GM03348 (cell line): ENCODE data around the gene UBE2E3.

Experiments
- DNase-seq: peaks from one replicate; pipeline ENCODE4 v3.0.0; 2012; ENCODE audit warnings: low spot score

UBE2E3 gene

DNA sequence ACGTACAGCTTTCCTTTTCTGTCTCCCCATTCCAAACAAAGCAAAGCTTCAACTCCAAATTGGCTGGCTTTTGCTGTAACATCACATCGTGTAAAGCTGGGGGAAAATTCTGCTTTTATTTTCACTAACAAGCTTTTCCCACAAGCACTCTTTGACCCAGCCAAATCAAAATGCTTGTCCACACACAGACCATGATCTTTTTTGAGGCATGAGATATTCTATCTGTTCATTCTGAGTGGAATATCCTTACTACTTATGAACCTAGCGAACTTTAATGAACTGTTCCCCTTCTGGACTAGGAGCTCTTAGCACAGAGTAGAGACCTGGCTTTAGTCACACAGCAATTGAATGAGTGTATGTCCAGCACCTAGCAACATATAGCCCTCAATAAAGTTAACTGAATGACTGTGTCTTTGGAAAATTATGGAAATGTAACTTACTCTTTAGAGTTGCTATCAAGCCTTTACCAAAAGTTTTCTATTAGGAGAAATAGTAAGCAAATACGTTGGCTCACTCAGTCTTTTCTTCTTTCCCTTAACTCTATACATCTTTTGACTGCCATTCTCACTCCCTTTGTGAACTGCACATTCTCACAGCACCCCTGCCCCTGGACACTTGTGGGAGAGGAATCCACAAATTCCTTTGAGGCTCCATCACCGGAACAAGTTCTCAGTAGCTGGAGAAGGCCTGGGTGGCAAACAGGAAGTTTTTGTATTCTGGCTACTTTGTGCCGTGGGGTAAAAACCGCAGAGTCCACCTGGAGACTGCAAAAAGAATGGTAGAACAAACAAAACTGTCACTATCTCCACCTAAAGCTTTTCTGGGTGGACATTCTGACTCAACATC, 1.3 kb upstream of the UBE2E3 start:
- peak; percentile 72 for DNase-seq

- DNase-seq: no peak
Observed at GRCh38 chr2:180979749-180980105, 678 bp upstream of the UBE2E3 start.

DNA sequence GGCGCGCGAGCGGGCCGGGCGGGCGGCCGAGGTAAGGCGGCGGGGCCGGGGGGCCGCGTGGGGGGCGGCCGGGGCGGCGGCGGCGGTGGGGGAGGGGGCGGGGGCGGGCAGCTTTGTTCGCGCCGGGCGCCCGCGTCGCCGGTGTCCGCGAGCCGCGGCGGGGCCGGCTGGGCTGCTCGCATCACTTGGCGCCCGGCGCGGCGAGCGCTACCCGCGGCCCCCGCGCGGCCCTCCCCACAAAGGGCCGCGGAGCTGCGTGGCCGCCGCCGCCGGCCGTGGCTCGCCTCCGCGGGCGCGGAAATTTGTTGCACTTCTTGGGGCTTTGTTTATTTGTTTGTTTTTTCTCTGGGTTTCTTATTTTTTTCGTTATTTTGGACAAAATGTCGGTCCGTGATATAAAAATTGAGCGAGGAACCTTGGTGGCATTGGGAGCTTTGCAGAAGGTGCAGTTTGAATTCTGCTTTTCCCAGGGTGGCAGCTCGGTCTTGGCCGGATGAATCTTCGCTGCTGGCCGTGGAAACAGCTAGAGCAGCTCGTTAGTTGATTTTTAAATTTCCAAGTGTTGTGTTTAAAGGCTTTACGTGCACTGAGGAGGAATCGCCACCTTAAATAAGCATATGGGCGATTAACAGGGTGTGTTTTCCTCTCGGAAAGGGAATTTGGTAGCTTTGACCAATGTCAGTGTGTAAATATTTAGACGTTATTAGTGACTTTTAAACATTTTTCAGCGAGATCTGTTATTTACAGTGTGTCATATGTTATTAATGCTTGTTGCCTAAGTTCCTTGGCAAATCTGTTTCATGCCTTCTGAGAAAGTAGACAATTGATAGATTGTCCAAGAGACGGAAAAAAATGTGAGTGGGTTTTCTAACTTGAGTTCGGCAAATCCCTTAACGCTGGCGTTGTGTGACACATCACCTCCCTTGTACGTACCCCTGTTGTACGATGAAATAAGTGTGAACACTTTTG, 822 bp downstream of the UBE2E3 start:
- DNase-seq: peak; percentile 70

DNA sequence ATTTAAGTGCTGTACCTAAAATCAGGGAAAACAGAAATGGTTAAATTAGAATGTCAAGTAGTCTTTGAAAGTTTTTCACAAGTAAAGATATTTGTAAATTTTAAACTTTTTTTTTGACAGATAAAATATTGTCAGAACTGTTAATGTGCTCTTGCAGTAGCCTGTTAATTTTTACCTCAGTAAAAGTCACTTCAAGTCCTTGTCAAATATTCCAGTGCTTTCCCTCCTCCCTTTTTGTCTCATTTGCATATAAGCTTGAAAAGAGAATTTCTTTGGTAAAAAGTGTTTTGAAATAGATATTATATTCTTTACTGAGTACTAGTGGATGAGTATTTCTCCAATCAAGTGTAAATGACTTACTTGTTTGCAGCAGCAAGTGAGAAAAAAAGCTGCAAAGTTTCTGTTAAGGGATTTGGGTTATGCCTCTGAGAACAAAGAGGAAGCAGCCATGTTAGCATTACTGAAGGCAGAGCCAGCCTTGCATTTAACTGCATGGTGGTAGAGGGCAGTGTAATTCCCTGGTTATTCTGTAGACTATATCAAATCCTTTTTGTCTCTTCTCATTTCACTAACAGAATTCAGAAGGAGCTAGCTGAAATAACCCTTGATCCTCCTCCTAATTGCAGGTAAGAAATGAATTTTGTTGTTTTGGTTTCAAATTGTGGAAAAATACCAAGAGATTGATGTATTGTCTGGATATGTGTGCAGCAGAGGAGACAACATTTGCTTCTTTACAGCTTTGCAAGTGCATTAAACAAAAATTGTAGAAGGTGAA, 3.2 kb downstream of the UBE2E3 start:
- peak; percentile 43 for DNase-seq

- DNase-seq: no peak
Observed at GRCh38 chr2:180985771-180986395, 5.5 kb downstream of the UBE2E3 start.

DNA sequence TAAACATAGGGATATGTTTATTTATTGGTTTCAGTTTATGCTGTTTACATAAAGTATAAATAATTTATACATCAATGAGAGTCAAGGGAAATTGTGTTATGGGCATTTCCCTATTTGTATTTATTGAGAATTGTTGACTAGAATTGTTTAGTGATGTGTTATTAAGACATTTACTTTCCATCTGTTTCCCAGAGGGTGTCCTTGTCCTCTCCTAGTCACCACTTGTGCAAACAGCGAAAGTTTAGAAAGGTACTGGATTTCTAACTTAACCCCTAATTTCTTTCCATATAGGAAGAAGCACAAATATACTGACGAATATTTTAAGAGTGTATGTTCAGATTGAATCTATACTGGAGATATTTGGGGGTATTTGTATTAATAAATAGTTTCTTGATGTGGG, 6.7 kb downstream of the UBE2E3 start:
- DNase-seq: no peak

DNA sequence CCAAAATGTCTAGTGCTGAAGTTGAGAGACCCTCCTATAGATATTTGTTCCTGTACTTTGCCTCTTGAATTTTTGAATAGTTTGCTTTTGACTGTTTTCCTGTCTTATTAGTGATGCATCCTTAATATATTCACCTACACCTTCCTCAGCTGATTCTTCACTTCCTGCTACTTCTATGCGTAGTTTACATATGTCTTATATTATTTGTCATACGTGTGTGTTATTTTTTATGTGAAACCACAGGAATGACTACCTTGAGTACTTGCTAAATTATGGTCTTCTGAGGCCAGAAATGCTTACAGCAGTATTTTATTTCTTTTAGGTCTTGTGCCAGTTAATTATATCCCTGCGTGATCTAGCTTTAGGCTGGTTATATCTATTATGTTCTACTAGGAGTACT, 9.9 kb downstream of the UBE2E3 start:
- DNase-seq: no peak

DNA sequence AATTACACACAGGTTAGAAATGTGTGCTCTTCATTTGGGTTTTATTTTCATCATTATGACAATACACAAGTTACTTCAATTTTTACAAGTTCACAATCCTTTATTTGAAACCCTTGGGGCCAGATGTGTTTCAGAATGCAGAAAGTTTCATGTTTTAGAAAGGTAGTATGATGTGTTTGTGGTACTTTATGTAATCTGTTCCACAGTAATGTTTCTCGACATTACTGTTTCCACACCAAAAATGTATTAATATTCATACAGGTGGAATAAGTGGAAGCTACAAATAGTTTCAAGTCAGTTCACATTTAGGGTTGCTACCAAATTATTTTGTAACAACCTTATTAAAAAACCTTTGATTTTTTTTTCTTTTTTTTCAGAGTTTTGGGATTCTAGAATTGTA, 10.4 kb downstream of the UBE2E3 start:
- DNase-seq: no peak

DNA sequence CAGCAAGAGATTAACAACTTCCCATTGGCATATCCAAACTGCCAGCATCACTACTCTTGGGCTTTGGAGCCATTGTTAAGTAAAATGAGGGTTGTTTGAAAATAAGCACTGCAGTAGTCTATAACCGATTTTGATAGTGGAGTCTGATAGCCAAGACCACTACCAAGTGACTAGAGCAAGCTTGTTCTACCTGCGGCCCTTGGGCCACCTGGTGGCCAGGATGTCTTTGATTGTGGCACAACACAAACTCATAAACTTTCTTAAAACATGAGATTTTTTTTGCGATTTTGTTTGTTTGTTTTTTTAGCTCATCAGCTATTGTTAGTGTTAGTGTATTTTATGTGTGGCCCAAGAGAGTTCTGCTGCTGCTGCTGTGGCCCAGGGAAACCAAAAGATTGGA, 11.0 kb downstream of the UBE2E3 start:
- DNase-seq: no peak

DNA sequence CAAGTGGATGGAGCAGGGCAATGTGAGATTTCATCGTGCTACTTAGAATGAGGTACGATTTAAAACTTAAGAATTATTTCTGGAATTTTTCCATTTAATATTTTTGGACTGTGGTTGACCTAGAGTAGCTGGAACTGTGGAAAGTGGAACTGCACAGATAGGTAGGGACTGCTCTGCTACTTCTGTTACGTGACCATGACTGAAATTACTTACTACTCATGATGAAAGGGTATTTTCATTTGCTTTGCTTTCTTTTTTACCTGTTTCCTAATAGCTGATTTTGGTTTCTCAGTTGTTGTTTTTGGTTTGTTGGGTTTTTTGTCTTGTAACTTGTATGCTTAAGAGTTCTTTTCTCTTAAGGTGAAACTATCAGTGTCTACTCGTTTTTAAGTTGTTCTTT, 11.4 kb downstream of the UBE2E3 start:
- DNase-seq: no peak

- DNase-seq: no peak
Observed at GRCh38 chr2:180992994-180993393, 12.6 kb downstream of the UBE2E3 start.

DNA sequence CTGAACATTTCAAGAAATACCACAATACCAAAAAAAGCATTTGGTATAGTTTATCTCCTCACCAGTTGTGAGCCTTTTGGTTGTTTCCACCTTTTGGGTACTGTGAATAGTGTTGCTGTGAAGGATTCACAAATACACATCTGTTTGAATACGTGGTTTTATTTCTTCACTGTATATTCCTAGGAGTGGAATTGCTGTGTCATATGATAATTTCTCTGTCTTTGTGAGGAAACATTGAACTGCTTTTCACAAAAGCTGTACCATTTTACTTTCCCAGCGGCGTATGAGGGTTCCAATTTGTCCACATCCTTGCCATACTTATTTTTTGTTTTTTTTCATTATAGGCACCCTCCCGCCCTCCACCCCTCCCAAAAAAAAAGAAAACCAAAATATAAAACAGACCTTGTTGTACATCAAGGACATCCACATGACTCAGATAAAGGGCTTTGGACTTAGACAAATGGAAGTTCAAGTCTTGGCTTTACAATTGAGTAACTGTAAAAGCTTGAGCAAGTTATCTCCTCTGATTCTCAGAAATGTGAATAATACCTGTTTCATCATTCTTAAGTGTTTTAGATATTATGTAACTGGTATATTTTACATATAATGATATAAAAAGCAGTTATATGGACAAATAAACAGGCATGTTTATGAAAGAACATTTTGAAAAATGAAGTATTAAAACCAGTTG, 19.0 kb downstream of the UBE2E3 start:
- DNase-seq: no peak

DNA sequence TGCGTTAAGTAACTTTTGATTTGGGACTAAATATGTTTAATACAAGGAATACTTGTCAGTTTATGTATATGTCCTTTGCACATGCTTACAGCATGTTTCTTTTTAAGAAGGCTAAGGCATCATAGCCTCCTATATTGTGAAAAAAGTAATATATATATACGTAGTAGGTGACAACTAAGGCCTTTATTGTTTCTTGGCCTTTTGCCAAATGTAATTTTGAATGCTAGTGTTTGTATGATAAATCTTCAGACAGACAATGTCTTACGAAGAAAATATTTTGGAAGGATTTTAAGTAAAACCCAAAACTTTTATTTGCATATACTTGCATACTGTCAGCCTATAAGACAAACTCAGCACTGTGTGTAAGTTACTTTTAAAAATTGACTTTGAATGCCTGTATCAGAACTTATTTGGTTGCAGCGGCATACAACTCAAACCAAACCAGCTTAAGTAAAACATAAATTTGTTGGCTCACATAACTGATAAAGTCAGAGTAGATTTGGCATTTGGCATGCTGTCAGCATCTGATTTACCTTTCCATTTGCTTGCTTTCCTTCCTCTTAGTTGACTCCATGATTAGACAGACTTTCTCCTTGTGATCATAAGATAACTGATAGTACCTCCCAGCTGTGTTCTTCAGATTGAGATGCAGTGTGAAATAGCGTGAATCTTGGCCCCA, 24.4 kb downstream of the UBE2E3 start:
- DNase-seq: no peak

GRCh38 chr2:181005326-181005655, 24.9 kb downstream of the UBE2E3 start:
- DNase-seq: no peak

DNA sequence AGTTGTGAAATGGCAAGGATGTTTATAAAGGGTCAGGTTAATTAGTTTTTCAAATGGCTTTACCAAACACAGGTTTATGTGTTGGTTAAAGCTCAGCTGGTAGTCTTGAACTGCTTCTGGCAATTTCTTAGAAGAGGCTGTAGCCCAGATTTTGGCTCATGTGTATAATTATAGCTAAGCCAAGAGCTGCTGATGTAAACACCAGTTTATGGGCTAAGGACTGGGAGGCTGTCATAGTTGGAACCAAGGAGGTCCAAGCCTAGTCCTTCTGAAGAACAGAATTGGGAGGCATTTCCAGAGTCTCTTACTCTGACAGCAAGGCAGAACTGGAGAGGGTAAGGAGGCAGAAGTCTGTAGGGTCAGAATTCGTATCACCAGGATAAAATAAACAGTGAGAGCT, 25.4 kb downstream of the UBE2E3 start:
- no peak for DNase-seq

DNA sequence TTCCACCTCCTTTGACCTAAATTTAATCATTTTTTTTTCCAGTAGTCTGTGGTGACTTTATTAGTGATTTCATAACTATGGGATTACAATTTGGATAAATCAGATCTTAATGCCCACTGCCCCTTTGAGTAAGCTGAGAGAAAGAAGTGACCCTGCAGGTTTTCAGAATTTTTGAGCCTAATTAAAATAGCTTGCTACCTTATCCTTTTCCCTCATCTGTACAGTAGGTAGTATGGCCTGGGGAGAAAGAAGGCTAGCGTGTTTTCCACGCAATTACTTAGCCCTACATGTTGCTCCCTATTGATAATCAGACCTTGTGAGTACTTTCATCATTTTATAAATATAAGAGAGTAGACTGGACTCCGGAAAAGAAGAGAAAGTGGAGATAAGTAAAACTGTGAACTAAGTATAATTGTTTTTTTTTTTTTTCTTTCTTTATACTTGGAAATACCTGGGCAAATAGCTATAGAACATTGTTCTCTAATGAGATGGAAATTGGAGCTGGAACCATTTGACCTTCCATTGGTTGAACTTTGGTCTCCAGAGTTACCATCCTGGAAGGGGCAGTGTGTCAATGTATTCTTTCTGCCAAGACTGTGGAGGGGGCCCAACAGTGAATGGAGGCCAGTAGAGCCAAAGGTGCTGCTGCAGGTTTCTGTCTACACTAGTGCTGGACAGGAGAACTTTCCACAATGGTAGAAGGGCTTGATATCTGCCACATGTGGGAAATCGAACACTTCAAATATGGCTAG, 26.9 kb downstream of the UBE2E3 start:
- DNase-seq: no peak

- DNase-seq: no peak
Observed at GRCh38 chr2:181008407-181008806, 28.0 kb downstream of the UBE2E3 start.

DNA sequence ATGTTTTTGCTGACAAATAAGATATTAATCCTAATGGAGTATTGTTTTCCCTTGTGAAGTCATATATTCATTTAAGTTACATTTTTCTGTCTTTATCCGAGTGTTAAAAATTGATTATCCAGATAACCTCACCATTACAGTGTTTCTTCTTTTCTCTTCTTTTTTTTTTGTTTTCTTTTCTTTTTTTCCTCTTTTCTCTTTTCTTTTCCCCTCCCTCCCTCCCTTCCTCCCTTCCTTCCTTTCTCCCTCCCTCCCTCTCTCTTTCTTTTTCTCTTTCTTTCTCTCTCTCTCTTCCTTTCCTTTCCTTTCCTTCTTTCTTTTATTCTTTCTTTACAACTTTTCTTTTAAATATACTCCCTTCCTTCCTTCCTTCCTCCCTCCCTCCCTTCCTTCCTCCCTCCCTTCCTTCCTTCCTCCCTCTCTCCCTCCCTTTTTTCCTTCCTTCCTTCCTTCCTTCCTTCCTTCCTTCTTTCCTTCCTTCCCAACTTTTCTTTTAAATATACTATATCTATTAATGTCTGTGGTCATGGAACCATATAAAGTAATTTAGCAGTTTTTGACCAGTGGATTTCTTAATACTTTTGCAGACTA, 40.9 kb downstream of the UBE2E3 start:
- no peak for DNase-seq

GRCh38 chr2:181022652-181023051, 42.2 kb downstream of the UBE2E3 start:
- DNase-seq: no peak

GRCh38 chr2:181025004-181025403, 44.6 kb downstream of the UBE2E3 start:
- no peak for DNase-seq
